Choroid plexus epithelial cell (primary cell): Measurements from ENCODE around the gene CTSD.

ENCODE experiments used
- DNase-seq: peaks from one replicate; pipeline ENCODE4 v3.0.0-alpha.2; 2010; ENCODE audit warnings: low read depth
- H3K4me3 ChIP-seq: 2 replicates; pipeline ENCODE4 v1.5.1; 2011; ENCODE audit warnings: low read depth, mild to moderate bottlenecking, control low read depth, low read length, moderate library complexity
- CTCF ChIP-seq: conservative IDR thresholded peaks from 2 replicates; pipeline ENCODE4 v1.5.1; 2011; ENCODE audit warnings: low read depth, mild to moderate bottlenecking, control low read depth, inconsistent platforms, low read length, moderate library complexity

Gene CTSD

DNA sequence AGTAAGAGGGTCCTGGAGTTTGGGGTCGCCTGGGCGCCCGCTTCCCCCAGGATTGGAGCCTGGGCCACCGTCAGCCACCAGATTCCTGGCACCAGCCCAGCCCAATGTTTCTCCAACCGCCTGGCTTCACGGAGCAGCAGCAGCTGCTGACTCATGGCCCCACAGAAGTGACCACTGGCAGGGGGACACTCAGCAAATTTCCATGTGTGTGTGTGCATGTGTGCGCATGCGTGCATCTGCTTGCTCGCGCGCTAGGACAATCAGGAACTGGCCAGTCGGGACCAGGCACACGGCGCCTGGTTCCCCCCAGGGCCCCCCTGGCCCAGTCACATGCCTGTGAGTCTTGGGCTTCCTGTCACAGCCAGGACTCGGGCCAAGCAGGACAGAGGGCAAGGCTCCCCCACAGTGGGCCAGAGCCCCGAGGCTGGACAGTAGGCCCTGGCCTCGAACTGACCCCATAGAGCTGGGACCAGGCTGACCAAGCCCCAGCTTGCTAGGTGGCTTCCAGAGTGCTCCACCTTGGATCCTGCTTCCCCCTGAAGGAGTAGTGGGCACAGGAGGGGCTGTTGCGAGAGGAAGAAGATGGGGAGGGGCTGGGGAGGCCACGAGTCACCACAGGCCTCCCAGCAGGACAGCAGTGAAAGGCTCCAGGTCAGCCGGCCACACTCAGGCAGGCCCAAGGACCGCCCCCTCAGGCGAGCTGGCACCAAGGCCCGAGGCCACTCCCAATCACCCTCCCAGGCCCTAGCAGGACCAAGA is 3.2 kb downstream of the CTSD start:
- DNase-seq = peak; percentile 72
- TF ChIP-seq CTCF = no peak
- H3K4me3 ChIP-seq = no peak overlapping the region

- H3K4me3 ChIP-seq = no peak overlapping the region
- DNase-seq = no peak
- TF ChIP-seq CTCF = no peak
These were observed 3.9 kb downstream of the CTSD start for GRCh38 chr11:1759851-1760220.

DNA sequence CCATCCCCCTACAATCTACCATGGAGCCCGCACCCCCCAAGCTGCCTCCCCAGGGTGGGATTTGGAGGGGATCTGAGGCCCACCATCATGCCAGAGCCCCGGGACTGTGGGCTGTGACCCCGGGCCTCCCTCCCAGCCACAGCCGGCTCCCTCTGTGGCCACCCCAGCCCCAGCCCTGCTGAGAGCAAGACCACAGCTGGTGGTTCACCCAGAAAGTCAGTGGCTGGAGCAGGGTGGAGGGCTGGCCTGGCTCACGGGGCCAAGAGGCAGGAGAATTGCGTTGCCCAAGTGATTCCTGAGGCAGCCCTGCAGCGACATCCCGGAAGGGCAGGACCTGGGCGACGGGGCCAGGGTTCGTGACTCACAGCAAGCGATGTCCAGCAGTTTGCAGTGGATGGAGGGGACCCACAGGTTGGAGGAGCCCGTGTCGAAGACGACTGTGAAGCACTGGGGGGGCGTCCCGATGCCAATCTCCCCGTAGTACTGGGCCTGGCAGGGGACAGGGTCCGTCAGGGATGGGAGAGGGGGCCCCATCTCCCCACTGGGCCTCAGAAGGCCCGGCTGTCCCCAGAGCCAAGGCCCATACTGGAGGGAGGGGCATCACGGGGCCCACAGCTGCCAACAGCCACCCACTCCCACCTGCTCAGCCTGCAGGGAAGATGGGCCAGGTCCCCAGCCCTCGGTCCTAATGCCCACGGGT is 4.4 kb downstream of the CTSD start:
- no peak for TF ChIP-seq CTCF
- DNase-seq = no peak
- H3K4me3 ChIP-seq = no peak overlapping the region

DNA sequence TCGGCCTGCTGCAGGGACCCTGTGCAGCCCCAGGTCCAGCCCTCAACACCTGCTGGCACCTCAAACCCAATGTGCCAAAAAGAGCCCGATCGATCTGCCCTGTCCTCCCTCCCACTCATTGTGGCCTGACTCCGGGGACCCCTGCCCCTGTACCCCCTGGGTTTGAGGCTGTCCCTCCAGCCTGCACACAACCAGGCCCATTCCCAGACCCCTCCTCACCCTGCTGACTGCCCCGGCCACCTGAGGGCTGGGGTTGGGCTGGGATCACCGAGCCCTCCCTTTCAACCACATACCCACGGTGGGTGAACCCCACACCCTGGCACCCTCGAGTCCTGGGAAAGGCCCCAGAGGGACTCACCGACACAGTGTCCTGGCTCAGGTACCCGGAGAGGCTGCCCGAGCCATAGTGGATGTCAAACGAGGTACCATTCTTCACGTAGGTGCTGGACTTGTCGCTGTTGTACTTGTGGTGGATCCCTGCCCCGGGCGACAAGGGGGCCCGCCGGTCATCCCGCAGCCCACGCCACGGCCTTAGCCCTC is 5.0 kb downstream of the CTSD start:
- no peak for DNase-seq
- TF ChIP-seq CTCF = no peak
- no peak overlapping the region for H3K4me3 ChIP-seq

DNA sequence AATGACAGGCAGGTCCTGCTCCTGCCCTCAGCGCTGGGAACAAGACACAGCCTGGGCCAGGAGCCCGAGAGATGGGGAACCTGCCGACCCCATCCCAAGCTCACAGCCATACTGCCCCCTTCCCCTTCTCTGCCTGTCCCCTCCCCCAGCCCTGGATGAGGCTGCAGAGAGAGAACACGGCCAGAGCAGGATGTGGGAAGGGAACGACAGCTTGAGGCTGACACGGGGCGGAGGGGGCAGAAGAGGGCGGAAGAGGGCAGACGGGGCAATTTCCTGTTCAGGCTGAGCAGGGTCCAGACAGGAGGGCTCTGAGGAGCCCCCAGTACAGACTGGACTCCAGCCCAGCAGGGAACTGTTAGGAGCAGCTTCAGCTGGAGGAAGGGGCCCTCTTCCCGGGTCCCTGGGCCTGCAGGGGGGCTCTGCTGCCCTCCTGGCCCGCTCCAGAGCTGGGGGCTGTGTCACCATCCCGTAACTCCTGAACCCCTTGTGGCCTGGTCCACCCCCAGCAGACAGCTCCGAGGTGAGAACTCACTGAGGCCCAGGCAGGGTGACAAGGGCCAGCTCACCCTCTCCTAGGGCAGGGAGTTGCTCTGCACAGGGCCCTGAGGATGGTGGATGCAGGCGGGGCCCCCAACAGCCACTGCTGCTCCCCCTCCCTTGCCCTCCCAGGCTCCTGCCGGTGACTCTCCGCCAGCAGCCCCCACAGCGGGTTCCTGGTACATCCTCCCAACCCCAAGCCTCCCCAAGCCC is 5.7 kb downstream of the CTSD start:
- no peak for DNase-seq
- no peak overlapping the region for H3K4me3 ChIP-seq
- TF ChIP-seq CTCF = no peak

DNA sequence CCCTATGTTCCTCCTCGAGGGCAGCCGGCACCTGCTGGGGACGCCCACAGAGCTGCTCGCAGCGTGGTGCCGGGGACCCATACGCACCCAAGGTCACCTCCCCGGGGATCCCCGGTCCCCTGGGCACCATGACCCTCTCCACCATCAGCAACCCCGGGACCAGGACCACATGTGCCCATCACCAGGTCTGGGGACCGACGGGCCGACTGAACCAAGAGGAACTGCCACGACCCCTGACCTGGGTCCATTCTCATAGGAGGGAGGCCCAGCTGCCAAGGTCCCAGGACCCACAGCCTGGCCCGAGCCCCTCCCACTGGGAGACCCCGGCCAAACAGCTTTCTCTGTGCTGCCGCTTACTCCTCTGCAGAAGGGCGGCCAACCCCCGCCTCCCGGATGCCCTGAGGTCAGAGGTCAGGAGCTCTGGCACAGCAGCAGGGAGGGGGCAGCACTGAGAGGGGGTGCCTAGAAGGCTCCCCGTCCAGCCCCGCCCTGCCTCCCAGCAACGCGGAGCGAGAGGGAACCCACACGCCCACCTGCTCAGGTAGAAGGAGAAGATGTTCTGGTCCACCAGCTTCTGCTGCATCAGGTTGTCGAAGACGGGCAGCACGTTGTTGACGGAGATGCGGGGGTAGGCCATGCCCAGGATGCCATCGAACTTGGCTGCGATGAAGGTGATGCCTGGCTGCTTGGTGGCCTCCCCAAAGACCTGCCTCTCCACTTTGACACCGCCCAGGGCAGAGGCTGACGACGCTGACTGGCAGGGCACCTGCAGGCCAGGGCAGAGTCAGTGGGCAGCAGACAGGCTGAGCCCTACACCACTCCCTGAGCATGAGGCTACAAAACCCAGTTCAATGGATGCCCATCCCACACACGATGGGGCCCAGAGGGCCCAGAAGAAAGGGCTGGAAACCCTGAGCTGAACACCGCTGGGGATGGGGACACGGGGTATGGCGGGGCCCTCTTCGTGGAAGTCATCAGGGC is 6.6 kb downstream of the CTSD start:
- no peak for DNase-seq
- H3K4me3 ChIP-seq = no peak overlapping the region
- TF ChIP-seq CTCF = no peak
